Trophoblast cell (in vitro differentiated cells and primary cell): Measurements from ENCODE around the gene CLEC16A.

Experiments used
- DNase-seq, 2 donors: peaks; one replicate each; pipeline ENCODE4 v3.0.0-alpha.2; 2016
- H2AFZ ChIP-seq: 2 replicates; pipeline ENCODE4 v1.6.1; 2013; ENCODE audit warnings: low read length, moderate library complexity, mild to moderate bottlenecking; ENCODE audit not compliant: insufficient read depth, poor library complexity
- H2AK5ac ChIP-seq: 2 replicates; pipeline ENCODE4 v1.6.1; 2013; ENCODE audit warnings: mild to moderate bottlenecking, low read length
- H2BK120ac ChIP-seq: 2 replicates; pipeline ENCODE4 v1.6.1; 2013; ENCODE audit warnings: low read length, mild to moderate bottlenecking, moderate library complexity; ENCODE audit not compliant: insufficient read depth, poor library complexity
- H2BK12ac ChIP-seq: 2 replicates; pipeline ENCODE4 v1.6.1; 2013; ENCODE audit warnings: mild to moderate bottlenecking, low read length, moderate library complexity
- H2BK5ac ChIP-seq: 2 replicates; pipeline ENCODE4 v1.6.1; 2013; ENCODE audit warnings: low read length, low read depth, moderate library complexity, mild to moderate bottlenecking; ENCODE audit not compliant: poor library complexity
- H3K14ac ChIP-seq: 2 replicates; pipeline ENCODE4 v1.6.1; 2013; ENCODE audit warnings: mild to moderate bottlenecking, low read length
- H3K18ac ChIP-seq: 2 replicates; pipeline ENCODE4 v1.6.1; 2013; ENCODE audit warnings: mild to moderate bottlenecking, low read length
- H3K23ac ChIP-seq: 2 replicates; pipeline ENCODE4 v1.6.1; 2013; ENCODE audit warnings: low read length
- H3K27ac ChIP-seq: 2 replicates; pipeline ENCODE4 v1.5.1; 2013; ENCODE audit warnings: low read depth, mild to moderate bottlenecking, inconsistent platforms, low read length, moderate library complexity
- H3K27me3 ChIP-seq: 2 replicates; pipeline ENCODE4 v1.6.1; 2013; ENCODE audit warnings: inconsistent platforms, mild to moderate bottlenecking, low read length, moderate library complexity; ENCODE audit not compliant: insufficient read depth
- H3K36me3 ChIP-seq, 2 experiments: 1 replicate in 1 of 2; 2 replicates in 1 of 2; pipeline ENCODE4 v1.6.1; 2013; ENCODE audit warnings: low read length in 2 of 2, mild to moderate bottlenecking in 2 of 2, moderate library complexity in 1 of 2; ENCODE audit not compliant: insufficient read depth in 2 of 2, control insufficient read depth in 1 of 2
- H3K4ac ChIP-seq: 2 replicates; pipeline ENCODE4 v1.6.1; 2013; ENCODE audit warnings: low read depth, mild to moderate bottlenecking, low read length, moderate library complexity
- H3K4me1 ChIP-seq, 2 experiments: 1 replicate in 1 of 2; 2 replicates in 1 of 2; pipeline ENCODE4 v1.6.1; 2013; ENCODE audit warnings: low read length in 2 of 2, mild to moderate bottlenecking in 2 of 2, moderate library complexity in 1 of 2; ENCODE audit not compliant: insufficient read depth in 2 of 2, control insufficient read depth in 1 of 2
- H3K4me2 ChIP-seq: 2 replicates; pipeline ENCODE4 v1.6.1; 2013; ENCODE audit warnings: inconsistent platforms, mild to moderate bottlenecking, low read length, moderate library complexity
- H3K4me3 ChIP-seq: 2 replicates; pipeline ENCODE4 v1.5.1; 2013; ENCODE audit warnings: mild to moderate bottlenecking, low read depth, low read length, inconsistent platforms
- H3K79me1 ChIP-seq: one replicate; pipeline ENCODE4 v1.6.1; 2013; ENCODE audit warnings: low read length
- H3K79me2 ChIP-seq: 2 replicates; pipeline ENCODE4 v1.6.1; 2013; ENCODE audit warnings: low read length, mild to moderate bottlenecking; ENCODE audit not compliant: control insufficient read depth, insufficient read depth, poor library complexity
- H3K9ac ChIP-seq: 2 replicates; pipeline ENCODE4 v1.6.1; 2013; ENCODE audit warnings: mild to moderate bottlenecking, low read length
- H3K9me3 ChIP-seq: 2 replicates; pipeline ENCODE4 v1.6.1; 2013; ENCODE audit warnings: low read depth, mild to moderate bottlenecking, control low read depth, inconsistent platforms, low read length; ENCODE audit not compliant: insufficient read depth
- H4K12ac ChIP-seq: 2 replicates; pipeline ENCODE4 v1.6.1; 2013; ENCODE audit warnings: low read depth, mild to moderate bottlenecking, low read length, moderate library complexity
- H4K8ac ChIP-seq: 2 replicates; pipeline ENCODE4 v1.6.1; 2013; ENCODE audit warnings: low read depth, mild to moderate bottlenecking, low read length, moderate library complexity
- H4K91ac ChIP-seq: one replicate; pipeline ENCODE4 v1.6.1; 2013; ENCODE audit warnings: low read depth, mild to moderate bottlenecking, low read length, moderate library complexity
- WGBS: extraction: QIAGEN DNeasy Blood & Tissue Kit; methylation state at CpG from one replicate; pipeline ENCODE4 v1.1.7; 2013; ENCODE audit warnings: missing lambda C conversion rate; ENCODE audit not compliant: insufficient read length, insufficient coverage; ENCODE audit errors: extremely low coverage; 5-methylcytosine and 5-hydroxymethylcytosine counted together

CLEC16A gene

DNA sequence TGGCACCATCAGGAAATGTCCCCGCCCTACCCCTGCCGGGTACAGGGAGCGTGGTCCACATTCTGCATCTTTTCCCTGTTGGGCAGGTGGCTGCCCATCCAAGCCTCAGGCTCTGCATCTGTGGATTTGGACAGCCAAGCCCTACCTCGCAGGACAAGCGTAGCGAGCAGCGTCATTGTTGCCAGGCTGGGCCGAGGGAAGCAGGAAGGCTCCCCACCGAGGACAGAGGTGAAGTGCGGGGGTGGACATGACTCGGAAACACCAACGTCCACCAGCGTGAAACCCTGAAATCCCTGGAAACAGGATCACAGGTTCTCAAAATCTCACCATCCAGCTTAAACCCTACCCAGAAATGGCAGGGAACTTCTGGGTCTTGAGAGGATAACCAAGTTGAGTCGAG, 238.0 kb downstream of the CLEC16A start:
- no peak overlapping the region for H2BK12ac ChIP-seq
- H3K79me1 ChIP-seq = no peaks in the 10 kb centered on the region
- no peak overlapping the region for H4K91ac ChIP-seq
- H4K8ac ChIP-seq = no peak overlapping the region
- H4K12ac ChIP-seq = no peak overlapping the region
- no peak overlapping the region for H3K4me2 ChIP-seq
- no peak overlapping the region for H2BK120ac ChIP-seq
- H3K79me2 ChIP-seq = no peaks in the 10 kb centered on the region
- H3K9me3 ChIP-seq = no peaks in the 10 kb centered on the region
- no peak for DNase-seq
- H3K27ac ChIP-seq = no peak overlapping the region
- no peak overlapping the region for H3K4ac ChIP-seq
- no peak overlapping the region for H3K4me3 ChIP-seq
- no peaks in the 10 kb centered on the region for H3K27me3 ChIP-seq
- no peak overlapping the region for H3K23ac ChIP-seq
- no CpG with 5 or more reads among the region's 14 CpGs for WGBS
- H2AFZ ChIP-seq = no peak overlapping the region
- peaks cover 0 to 4% of the 10 kb centered on the region in 2 experiments for H3K36me3 ChIP-seq
- no peak overlapping the region for H3K9ac ChIP-seq
- H3K18ac ChIP-seq = no peak overlapping the region
- H2BK5ac ChIP-seq = no peak overlapping the region
- peaks cover 0 to 3% of the 10 kb centered on the region in 2 experiments for H3K4me1 ChIP-seq
- no peak overlapping the region for H2AK5ac ChIP-seq
- H3K14ac ChIP-seq = no peak overlapping the region

DNA sequence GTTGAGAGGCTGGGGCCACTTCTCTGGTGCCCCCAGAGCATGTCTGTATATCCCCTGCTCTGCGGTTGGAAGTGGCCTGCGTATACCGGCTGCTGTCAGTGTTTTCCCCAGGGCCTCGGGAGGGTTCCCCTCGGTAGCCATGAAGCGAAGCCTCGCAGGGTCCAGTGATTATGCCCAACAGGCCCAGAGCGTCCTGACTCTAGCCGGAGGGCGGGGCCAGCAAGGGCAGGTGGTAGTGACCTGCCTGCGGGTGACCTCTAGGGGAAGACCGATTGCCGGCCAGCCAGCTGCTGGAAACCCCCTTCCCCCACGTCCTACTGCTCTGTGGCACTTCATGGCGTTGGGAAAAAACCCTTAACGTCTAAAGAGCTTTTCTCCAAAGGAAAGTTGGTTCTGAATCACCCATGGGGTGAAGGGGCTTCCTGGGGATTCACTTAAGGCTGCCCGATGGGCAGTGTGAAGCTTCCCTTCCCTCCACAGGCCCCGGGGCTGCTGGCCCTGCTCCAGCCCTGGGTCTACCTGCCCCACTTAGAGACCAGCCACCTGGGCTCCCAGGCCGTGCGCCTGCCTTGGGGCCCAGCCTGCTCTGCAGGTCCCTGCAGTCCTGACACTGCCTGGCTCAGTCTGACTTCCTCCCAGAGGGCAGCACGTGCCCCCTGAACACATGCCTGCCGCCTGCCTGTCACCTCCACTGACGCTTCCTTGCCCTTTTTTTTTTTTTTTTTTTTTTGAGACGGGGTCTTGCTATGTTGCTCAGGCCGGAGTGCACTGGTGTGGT, 238.9 kb downstream of the CLEC16A start:
- Histone ChIP-seq H4K91ac (no peak overlapping the region), H3K27me3 (no peaks in the 10 kb centered on the region), H3K14ac (no peak overlapping the region), H3K18ac (no peak overlapping the region), H3K36me3 (peaks cover 0 to 4% of the 10 kb centered on the region in 2 experiments), H3K4me3 (no peak overlapping the region), H3K9me3 (no peaks in the 10 kb centered on the region), H4K12ac (no peak overlapping the region), H4K8ac (no peak overlapping the region), H3K27ac (no peak overlapping the region), H3K79me1 (no peaks in the 10 kb centered on the region), H3K4ac (no peak overlapping the region), H2AFZ (no peak overlapping the region), H3K4me1 (peaks cover 0 to 3% of the 10 kb centered on the region in 2 experiments), H3K79me2 (no peaks in the 10 kb centered on the region), H2BK5ac (no peak overlapping the region), H2AK5ac (no peak overlapping the region), H2BK12ac (no peak overlapping the region), H3K23ac (no peak overlapping the region), H2BK120ac (no peak overlapping the region), H3K4me2 (no peak overlapping the region), H3K9ac (no peak overlapping the region)
- peak; percentile 34 to 62 for DNase-seq
- no CpG with 5 or more reads among the region's 25 CpGs for WGBS

DNA sequence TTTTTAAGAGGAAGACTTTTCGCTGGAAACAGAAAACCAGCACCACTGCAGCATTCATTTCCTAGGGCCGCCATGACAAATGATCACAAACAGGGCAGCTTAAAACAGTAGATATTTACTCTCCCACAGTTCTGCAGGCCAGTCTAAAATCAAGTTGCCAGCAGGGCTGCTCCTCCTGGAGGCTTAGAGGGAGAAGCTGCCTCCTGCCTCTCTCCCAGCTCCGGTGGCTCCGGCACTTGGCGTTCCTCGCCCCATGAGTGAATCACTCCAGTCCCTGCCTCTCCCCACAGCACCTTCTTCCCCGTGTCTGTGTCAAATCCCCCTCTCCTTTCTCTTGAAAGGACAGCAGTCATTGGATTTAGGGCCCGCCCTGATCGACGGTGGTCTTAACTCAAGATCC, 239.6 kb downstream of the CLEC16A start:
- Histone ChIP-seq H3K4ac (no peak overlapping the region), H3K36me3 (no peaks in the 10 kb centered on the region), H2AFZ (no peak overlapping the region), H3K4me2 (no peak overlapping the region), H3K14ac (no peak overlapping the region), H4K8ac (no peak overlapping the region), H3K79me2 (no peaks in the 10 kb centered on the region), H2BK120ac (no peak overlapping the region), H3K79me1 (no peaks in the 10 kb centered on the region), H4K12ac (no peak overlapping the region), H2BK5ac (no peak overlapping the region), H3K4me3 (no peak overlapping the region), H2AK5ac (no peak overlapping the region), H3K9me3 (no peaks in the 10 kb centered on the region), H3K23ac (no peak overlapping the region), H3K27ac (no peak overlapping the region), H2BK12ac (no peak overlapping the region), H3K4me1 (peaks cover 0 to 3% of the 10 kb centered on the region in 2 experiments), H3K27me3 (no peaks in the 10 kb centered on the region), H3K9ac (no peak overlapping the region), H4K91ac (no peak overlapping the region), H3K18ac (no peak overlapping the region)
- WGBS = no CpG with 5 or more reads among the region's 10 CpGs
- DNase-seq = no peak

DNA sequence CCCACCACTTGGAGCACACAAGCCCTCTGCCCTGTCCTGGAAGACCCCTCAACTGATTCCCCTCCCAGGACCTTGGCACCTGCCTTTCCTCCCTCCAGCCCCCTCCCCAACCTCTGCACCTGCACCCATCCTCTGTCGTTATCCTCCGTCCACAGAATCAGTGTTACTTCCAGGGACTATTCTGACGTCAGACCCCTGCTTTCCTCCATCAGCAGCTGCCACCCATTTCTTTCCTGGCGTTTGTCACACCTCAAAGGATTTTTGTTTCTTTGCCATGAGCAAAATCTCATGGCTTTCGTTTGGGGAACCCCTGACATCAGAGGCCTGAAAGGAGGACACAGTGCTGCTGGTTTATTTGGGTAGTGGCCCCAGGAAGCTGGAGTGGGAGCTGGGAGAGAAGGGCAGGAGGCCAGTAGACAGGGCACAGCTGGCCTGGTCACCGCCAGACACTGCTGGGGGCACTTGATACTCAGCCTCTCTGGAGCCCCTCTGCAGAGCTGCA, 243.2 kb downstream of the CLEC16A start:
- H3K79me2 ChIP-seq = no peaks in the 10 kb centered on the region
- H3K79me1 ChIP-seq = no peaks in the 10 kb centered on the region
- no peak overlapping the region for H4K8ac ChIP-seq
- H3K27me3 ChIP-seq = no peaks in the 10 kb centered on the region
- WGBS = no CpG with 5 or more reads among the region's 6 CpGs
- H3K9me3 ChIP-seq = no peaks in the 10 kb centered on the region
- H3K18ac ChIP-seq = no peak overlapping the region
- no peak overlapping the region for H2BK5ac ChIP-seq
- no peak overlapping the region for H3K14ac ChIP-seq
- no peak overlapping the region for H3K27ac ChIP-seq
- no peak overlapping the region for H3K4me2 ChIP-seq
- no peak overlapping the region for H3K4me3 ChIP-seq
- DNase-seq = no peak
- H2AFZ ChIP-seq = no peak overlapping the region
- H4K12ac ChIP-seq = no peak overlapping the region
- H3K36me3 ChIP-seq = no peaks in the 10 kb centered on the region
- H3K23ac ChIP-seq = no peak overlapping the region
- no peak overlapping the region for H4K91ac ChIP-seq
- H2BK12ac ChIP-seq = no peak overlapping the region
- peak overlapping the region; percentile 25 for H3K9ac ChIP-seq
- no peak overlapping the region for H2BK120ac ChIP-seq
- peaks cover 0 to 3% of the 10 kb centered on the region in 2 experiments for H3K4me1 ChIP-seq
- no peak overlapping the region for H3K4ac ChIP-seq
- no peak overlapping the region for H2AK5ac ChIP-seq
